NB4 (cell line): ENCODE results near the gene ERBB4.

Source experiments
- CTCF ChIP-seq: IDR thresholded peaks from one replicate; pipeline ENCODE4 v1.5.1; 2012; ENCODE audit warnings: low read depth, low read length
- MAX ChIP-seq: IDR thresholded peaks from 2 replicates; pipeline ENCODE4 v1.6.1; 2011; ENCODE audit warnings: low read depth, low read length
- MYC ChIP-seq: IDR thresholded peaks from 2 replicates; pipeline ENCODE4 v1.6.1; 2011; ENCODE audit warnings: low read depth, low read length
- POLR2A ChIP-seq: IDR thresholded peaks from 2 replicates; pipeline ENCODE4 v1.6.1; 2011; ENCODE audit warnings: mild to moderate bottlenecking; ENCODE audit not compliant: insufficient read length; ENCODE audit errors: extremely low read depth

- TF ChIP-seq MAX (no peak), CTCF (no peak), POLR2A (no peak), MYC (no peak)
Observed at GRCh38 chr2:211665299-211665698, 873.3 kb downstream of the ERBB4 start.
